GM19452 (cell line): ENCODE data around the gene CACNA1D.

Experiments used
- ATAC-seq: cut with Tn5 transposase; IDR thresholded peaks from one replicate; pipeline ENCODE4 v1.9.1; 2021; ENCODE audit not compliant: unreplicated experiment

The CACNA1D gene

DNA sequence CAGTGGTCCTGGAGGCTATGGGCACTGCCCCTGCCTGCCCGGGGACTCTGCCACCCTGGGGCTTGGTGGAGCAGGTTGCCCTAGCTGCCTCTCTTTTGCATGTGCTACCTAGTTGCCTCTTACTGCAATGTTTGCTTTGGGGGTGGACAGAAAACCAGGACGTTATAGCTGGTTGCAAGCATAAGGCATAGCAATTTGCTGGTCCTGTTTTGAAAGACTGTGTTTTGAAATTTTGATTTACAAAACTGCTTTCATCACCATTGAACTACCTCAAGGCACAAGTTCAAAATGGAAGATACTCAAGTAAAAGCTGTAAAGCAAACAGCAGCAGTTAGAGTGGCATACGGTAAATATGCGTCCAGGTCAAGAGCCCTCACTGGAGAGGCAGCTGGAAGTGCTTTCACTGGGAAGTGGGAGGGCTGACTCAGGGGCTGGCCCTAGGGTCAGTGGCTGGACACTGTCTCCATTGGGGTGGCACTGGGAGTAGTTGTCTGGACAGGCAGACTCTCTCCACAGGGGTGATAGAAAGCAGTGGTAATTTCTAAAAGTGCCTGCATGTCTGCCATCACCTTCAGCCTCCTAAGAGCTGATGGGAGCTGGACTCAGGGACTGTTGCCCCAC is 213.7 kb downstream of the CACNA1D start:
- no peak for ATAC-seq

DNA sequence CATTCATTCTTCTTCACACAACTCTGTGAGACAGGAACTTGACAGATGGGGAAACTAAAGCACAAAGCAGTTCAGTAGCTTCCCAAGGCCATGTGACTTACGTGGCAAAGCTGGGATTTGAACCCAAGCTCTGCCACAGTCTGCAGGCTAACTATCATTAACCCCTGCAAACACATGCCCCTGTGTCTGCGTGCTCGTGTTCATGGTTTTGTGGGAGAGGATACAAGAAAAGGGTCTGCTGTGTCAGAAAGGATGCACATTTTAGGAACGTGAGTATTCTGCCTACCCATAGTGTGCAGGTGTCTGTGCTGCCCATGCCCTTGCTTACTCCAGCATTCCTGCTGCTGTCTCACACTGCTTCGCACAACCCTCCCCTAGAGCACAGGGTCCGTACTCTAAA is 214.8 kb downstream of the CACNA1D start:
- ATAC-seq, result no peak

GRCh38 chr3:53709860-53710674 is 215.7 kb downstream of the CACNA1D start:
- peak; percentile 64 for ATAC-seq

DNA sequence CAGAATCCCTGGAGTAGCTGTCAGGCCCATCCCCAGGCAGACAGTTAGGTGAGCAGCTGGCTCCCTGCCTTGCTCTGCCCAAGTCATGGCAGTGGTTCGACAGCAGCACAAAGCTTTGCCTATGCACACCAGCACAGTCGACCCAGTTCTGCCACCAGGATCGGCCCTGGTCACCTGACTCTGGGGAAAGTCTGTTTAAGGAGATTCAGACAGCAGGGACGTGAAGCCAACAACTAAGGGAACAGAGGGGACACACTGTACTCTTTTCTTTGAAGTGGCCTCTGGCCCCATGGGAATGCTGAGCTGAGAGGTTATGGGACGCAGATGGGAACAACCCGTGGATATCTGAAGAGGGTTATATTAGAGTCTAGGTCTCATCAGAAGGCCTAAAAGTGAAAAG is 217.0 kb downstream of the CACNA1D start:
- ATAC-seq, result no peak

DNA sequence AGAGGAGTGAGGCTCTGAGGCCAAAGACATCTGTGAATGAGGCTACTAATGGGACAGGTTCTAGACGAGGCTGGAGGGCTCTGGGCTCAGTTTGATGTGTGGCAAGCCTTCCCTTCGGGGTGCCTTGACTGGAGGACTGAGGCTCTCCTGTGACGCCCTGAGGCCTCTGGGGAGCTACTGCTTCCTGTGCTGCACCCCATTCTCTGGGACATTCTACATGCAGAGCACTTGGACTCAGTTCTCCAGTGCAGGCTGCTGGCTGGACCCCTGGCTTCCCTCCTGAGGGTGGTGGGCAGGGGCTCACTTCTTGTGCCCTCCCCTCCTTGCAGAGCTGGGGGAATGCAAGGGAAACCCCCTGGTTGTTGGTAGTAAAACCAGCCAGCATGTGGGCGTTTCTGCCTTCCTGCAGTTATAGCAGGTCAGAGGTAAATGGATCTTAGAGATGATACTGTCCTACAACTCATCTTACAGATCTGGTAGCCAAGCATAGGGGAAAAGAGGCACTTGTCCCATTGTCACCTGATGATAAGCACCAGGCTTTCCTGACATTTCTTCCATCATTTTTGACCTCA is 218.5 kb downstream of the CACNA1D start:
- ATAC-seq, result no peak

DNA sequence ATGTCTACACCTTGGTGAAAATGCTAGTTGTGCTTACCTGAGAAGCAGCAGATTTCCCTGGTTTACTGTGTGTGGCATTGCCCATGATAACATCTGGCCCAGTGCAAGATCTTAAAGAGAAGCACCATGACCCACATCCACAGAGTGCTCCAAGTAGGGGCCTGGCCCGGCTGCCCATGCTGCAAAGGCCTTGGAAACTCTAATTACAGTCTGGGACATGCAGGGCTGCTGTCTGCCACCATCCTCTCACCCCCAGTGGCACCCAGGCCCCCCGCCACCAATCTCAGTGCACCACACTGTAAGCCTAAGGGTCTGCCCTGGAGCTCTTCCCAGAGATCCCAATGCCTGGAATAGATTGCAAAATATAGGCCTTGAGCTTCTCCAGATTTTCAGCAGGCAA is 219.2 kb downstream of the CACNA1D start:
- no peak for ATAC-seq

DNA sequence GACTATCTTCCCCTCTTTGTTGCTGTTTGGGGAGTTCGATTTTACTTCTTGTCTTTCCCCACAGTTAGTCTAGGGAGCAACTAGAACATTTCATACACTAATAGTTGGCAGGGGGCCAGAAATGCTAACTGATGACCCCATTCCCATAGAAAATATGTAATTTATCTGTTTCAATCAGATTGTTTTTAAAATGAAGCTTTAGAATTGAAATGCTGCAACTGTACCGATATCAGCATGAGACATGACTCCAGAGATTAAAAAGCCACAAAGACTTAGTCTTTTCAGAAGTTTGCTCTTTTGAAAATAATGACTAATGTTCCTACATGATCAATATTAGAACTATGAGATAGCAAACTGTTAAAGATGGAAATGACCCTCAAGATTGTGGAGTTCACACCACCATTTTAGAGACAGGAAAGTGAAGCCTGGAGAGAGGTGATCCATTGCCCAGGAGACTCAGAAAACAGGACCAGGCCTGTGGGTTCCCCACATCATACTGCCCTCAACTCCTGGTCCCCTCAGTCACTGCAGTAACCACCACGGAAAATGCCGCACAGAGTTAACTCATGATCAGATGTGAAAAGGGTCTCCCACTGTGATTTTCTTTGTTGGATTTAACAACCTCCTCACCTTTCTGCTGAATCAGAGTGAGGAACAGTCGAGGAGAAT is 221.5 kb downstream of the CACNA1D start:
- no peak for ATAC-seq

- no peak for ATAC-seq
These were observed 222.6 kb downstream of the CACNA1D start for GRCh38 chr3:53716998-53717397.

DNA sequence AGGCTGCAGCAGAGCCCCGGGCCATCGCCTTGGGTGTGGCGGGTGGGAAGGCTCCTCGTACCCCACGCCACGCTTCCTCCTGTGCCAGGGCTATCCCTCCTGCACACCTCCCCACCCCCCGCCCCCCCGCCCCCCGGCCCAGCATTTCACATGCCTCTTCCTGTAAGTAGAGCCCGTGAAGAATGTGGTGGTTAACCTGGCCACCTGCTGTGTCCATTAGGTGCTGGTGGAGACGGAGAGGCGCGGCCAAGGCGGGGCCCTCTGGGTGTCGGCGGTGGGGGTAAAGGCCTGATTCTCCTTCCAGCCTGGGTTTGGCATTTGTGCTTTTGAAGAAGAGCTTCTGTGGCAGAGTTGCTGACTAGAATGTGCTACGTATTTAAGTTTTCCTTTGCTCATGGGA is 224.1 kb downstream of the CACNA1D start:
- no peak for ATAC-seq

DNA sequence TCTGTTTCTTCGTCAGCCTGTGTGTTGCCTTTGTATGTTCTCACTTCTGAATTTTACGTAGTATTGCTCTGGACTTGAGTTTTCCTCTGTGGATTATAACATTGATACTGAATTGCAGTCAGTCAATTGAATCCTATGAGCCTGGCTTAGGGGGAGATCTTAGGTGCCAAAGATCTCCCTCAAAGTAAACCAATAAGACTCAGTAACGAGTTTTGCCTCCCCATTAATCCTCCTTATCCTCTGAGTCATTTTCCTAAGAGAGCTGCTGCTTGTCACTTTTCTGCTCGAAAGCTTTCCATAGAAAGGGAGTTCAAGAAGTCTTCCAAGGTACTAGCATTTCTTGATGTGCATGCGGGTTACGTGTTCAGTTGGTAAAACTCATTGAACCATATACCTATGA is 225.4 kb downstream of the CACNA1D start:
- ATAC-seq, result no peak

DNA sequence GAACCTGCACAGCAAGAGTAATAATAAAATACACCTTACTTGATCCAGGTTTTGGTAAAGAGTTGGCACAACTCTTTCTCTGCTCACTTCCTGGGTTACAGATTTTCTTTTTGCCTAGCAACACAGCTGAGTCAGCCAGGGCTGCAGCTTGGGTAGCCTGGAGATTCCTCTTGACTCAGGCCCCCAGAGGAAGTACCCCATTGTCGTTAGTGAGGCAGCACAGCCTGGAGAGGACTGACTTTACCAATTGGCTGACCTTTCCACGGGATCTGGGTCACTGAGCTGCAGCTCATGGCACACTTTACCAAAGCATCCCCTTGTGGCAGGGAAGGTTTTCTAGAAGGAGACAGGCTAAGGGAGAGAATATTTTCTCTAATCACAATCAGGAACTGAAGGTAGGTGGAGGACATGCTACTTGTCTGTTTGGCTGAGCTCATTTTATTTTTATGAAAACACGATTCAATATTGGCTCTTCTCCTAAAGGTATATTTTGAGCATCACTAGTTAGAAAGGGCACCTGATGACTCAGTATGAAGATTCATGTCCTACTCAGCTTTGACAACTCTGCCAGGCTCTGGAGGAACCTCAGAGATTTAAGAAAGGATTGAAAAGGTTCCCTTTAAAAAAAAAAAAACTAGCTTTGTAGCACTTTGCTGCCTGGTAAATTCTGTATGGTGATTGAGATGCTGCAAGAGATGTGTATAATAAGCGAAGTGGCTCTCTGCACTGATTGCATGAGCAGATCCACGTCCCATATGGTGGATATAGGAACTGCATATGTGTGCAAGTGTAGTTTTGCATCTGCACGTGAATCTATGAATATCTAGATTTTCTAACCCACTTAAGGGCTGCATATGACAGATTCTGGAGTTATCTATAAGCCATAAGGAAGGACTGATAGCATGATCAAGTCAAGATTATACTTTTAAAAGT is 227.0 kb downstream of the CACNA1D start:
- no peak for ATAC-seq

DNA sequence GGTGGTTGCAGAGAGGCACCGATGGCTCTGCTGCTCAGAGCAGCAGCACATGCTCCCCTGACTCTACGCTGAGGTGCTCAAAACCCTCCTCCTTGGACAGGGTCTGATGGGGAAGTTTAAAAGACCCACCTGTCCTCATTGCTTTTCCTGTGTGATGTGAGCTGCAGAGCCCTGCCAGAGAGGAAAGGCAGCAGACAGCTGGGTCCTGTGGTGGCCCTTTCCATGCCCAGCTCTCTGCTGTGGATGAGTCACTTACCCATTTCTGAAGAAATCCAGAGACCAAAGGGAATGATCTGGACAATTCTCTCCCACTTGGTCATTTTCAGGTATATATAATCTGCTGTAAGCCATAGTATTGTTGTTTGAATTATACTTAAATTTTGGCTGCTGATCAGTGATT is 230.2 kb downstream of the CACNA1D start:
- no peak for ATAC-seq

DNA sequence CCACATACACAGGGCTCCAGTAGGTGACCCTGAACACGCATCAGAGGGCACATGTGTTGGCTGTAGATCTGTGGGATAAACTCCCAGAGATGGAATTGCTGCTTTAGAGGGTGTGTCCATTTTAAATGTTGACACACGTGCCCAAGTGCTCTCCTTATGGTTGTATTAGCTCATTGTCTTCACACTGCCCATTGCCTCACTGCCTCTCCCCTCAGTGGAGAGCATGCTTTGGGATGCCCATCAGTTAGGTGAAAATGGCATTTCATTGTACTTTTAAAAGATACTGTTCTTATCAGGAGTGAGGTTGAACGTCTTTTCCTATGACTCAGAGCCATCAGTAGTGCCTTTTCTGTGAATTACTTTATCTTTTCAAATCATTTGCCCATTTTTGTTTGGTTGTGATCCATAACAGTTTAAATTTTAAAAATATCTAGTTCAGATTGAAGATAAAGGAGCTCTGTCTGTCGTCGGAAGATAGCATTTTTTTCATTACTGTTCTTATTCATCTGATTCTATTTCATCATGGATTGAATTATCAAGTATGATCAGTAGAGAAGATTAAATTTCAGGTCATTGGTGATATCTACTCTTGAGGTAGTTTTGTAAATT is 231.1 kb downstream of the CACNA1D start:
- ATAC-seq, result no peak

GRCh38 chr3:53726643-53727042 is 232.2 kb downstream of the CACNA1D start:
- ATAC-seq, result no peak

DNA sequence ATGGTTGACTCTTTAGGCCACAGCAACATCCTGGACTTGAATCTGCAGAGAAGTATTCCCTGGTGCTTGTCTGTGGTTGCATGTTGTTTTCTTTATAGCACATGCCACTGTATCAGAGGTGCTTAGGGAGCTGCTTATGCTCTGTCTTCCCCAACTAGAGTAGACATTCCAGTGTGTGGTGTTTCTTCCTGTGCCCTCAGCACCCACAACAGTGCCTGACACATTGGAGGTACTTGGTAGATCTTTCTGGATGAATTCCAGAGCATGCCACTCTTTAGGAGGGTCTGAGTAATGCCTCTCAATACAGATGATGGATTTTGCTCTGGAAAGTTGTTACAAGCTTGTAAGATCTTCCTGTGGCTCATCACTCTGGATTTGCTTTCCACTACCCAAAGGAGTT is 234.2 kb downstream of the CACNA1D start:
- ATAC-seq, result no peak

DNA sequence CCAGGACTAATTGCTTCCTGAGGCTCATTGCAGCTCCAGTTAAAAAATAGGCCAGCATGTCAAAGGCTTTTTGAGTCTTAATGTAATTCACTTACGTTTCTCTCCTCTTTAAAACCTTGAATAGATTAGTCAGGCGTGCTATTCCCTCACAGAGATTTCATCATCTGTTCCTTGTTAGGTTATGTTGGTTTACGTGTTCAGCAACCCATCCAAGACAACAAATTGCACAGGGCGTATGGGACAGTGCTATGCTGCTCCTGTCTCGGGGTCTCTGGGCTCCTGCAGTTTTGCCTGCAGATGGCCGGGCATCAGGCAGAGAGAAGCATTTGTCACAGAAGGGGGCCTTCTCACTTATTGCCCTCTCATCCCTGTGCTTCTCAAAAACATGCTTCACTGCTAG is 234.7 kb downstream of the CACNA1D start:
- no peak for ATAC-seq

DNA sequence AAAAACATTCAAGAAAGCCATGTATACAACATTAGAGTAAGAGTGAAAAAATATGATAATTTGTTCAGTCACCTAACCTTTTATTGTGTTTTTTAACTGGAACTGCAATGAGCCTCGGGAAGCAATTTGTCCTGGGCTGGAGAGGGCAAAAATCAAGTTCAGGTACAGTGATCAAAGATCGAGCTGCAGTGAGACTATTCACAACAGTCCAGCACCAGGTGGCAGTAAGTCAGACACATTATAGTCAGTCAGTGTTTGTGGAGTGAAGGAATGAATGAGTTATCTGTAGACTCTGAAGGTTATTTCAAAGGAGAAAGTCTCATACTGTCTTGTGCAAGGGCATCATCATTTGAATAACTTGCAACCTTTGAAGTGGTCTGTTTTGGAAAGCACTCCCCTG is 235.2 kb downstream of the CACNA1D start:
- ATAC-seq, result no peak

DNA sequence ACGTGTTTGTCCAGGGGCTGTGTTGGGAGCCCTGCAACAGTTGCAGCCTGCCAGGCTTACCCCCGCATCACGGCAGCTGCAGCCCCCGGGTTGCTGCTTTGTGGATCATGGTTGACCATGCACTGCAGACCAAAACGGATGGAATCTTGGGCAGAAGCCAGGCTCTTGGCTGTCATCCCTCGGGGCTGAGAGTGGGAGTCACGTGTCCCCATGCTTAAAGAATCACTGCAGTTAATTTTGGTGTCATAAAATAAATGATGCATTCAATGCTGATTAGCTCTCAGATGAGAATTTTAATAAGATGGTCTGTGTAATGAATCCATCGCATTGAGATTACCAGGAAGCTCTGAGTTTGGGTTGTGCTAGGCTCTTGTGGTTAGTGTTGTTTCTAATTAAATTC is 236.2 kb downstream of the CACNA1D start:
- ATAC-seq, result no peak

GRCh38 chr3:53731934-53732624 is 237.7 kb downstream of the CACNA1D start:
- no peak for ATAC-seq

DNA sequence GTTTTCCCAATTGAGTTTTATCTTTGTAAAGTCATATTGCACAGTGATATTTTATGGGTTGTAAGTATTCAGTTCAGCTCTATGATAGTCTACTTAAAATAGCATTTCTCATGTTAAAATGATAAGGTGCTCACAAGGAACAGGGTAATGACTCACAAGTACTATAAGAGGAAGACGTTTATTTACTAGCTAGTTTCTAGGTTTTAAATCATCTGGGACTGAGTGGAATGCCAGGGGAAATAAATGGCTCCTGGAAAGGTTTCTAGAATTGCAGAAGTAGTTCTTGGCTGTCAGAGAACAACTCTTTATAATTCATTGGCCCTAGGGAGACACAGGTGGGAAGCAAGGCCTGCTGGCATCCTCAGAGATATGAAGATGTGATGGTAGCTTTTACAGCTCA is 239.0 kb downstream of the CACNA1D start:
- no peak for ATAC-seq
